GM12873 (cell line): Measurements from ENCODE around the gene SUN1.

Source experiments
- TF ChIP-seq, protein P1 (sequence below): IDR thresholded peaks from 2 replicates; pipeline ENCODE4 v1.5.1; 2012; ENCODE audit warnings: low read depth, mild to moderate bottlenecking, moderate library complexity, low read length, control low read depth; ENCODE audit not compliant: insufficient read depth; ENCODE audit errors: missing control alignments

SUN1 gene

DNA sequence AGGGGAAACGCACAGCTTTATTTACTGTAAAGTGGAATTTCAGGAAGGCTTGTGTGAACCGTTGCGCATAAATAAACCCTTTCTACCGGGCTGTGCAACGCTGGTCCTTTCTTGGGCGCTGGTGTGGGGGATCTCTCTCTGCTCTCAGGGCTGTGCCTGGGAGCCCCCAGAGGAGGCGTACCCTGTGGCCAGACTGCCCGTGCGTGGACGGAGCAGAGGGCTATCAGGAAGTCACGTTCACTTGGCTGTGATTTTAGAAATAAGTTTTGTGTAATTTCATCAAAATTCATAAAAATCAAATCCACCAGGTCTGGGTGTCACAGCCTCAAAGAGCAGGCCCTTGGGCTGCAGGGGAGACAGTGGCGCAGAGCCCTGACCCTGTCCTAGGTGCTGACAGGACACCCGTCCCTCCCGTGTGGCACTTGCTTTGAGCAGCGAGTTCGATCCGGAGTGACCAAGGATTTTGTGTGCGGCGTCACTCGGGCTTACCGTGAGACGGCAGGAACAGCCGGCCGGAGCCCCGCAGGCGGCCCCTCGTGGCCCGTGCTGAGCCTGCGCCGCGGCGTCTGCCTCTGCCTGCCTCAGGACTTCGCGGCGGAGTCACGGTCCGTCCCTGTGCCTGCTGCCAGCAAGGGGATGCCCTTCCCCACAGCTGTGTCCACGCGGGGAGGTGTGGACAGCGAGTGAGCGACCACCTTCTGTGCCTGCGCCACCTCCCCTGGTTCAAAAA lies 64.2 kb downstream of the SUN1 start:
- TF ChIP-seq, protein P1, sequence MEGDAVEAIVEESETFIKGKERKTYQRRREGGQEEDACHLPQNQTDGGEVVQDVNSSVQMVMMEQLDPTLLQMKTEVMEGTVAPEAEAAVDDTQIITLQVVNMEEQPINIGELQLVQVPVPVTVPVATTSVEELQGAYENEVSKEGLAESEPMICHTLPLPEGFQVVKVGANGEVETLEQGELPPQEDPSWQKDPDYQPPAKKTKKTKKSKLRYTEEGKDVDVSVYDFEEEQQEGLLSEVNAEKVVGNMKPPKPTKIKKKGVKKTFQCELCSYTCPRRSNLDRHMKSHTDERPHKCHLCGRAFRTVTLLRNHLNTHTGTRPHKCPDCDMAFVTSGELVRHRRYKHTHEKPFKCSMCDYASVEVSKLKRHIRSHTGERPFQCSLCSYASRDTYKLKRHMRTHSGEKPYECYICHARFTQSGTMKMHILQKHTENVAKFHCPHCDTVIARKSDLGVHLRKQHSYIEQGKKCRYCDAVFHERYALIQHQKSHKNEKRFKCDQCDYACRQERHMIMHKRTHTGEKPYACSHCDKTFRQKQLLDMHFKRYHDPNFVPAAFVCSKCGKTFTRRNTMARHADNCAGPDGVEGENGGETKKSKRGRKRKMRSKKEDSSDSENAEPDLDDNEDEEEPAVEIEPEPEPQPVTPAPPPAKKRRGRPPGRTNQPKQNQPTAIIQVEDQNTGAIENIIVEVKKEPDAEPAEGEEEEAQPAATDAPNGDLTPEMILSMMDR: no peak

DNA sequence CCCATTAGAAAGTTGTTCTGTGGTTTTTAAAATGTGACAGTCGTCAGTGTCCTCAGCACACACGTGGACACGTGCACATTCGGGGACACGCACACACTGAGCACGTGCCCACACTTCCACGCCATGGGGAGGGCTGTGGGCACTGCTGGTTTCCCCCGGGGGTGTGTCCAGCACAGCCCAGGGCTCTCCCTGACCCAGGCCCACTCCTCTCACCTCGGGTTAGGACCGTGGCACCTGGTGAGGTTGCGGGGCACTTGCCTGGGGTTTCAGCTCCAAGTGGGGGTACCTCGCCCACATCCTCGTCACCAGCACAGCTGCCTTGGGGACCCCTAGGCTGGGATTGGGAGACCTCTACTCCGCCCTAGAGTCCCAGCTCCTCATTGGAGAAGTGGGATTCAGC lies 64.8 kb downstream of the SUN1 start:
- TF ChIP-seq, protein P1: no peak

DNA sequence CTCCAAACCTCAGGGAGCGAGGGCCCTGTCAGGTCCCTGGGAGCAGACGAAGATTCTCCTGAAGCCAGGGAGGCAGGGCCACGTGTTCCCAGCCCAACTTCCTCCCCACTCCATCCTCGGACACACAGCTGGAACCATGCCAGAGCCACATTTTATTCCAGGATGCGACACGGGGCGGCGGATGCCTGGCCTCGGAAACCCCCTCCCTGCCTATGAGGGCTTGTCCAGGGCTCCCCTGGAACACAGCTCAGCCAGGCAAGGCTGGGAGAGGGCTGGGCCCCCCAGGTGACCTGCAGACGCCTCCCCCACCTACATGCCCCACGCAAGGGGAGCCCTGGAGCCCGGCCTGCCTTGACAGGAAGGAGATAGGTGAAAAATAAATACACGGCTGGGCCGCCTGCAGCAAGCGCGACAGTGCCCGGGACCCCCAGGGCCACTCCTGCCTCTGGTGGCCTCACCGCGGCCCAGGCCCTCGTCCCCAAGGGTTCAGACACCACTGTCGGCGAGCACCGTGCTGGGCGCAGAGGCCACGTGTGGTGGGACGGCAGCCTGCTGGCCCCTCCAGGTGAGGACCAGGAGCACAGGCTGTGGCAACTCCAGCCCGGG lies 65.6 kb downstream of the SUN1 start:
- TF ChIP-seq, protein P1: no peak

DNA sequence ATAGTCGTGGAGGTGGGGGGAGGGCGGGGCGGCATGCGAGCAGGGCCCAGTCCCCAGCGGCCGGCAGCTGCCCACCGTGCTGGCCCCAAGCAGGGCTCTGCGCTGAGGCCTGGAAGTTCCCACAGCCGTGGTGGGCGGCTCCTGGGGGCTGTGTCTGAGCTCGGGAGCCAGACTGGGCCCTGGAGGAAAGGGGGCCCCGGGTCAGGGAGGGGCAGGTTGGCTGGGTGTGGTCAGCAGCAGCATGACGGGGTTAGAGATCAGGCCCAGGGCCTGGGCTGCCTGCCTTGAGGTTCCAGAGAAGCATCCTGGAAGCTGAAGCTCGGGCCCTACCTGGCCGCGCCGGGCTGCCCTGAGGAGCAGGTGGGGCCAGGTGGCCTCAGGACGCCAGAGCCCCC lies 66.2 kb downstream of the SUN1 start:
- TF ChIP-seq, protein P1: no peak

DNA sequence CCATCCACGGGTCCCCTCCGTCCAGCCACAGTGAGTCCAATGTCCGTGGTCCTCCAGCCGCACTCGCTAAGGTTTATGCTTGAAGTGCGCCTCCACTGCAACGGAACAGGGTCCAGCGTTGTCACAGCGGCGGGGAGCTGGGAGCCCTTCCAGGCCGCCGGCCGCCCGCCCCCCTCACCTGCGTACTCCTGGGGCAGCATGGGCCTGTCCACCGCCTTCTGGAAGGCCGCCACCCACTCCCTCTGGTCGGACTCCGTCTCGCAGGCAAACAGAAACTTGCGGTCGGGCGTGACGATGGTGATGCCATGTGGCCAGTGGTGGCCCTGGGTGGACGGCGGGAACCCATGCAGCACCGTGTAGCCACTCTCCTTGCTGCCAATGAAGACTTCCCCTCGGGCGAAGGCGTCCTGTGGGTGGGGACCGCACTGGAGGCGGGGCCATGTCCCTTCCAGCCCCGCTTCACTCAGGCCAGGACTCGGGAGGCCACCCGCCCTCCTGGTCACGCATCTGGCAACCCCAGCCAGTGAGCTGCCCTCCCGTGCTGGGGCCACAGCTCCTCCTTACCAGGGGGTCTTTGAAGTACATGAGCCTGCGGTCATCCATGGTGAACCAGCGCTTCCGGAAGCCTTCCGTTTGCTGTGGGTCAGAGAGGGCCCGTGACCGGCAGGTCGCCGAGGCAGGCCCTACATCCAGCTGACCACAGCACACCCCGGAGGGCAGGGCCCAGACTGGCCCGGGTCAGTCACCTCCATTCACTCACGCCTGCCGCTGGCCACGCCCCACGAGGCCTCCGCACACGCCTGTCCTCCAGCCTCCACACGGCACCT lies 66.8 kb downstream of the SUN1 start:
- TF ChIP-seq, protein P1: no peak

GRCh38 chr7:899806-900205 lies 67.5 kb downstream of the SUN1 start:
- TF ChIP-seq, protein P1: no peak
